SHP77 treated with DMSO at 0.1 percent for 48 hours (cell line): Measurements from ENCODE around the gene ATAD3B.
"Not testable (repeated sequence)": the region's sequence is repeated elsewhere in the genome, so short reads cannot be mapped to it uniquely, and the experiment has no call there.

Experiments used
- DNase-seq: peaks from one replicate; lab custom pipeline; 2025; lab: John Stamatoyannopoulos, UW

Gene ATAD3B

DNA sequence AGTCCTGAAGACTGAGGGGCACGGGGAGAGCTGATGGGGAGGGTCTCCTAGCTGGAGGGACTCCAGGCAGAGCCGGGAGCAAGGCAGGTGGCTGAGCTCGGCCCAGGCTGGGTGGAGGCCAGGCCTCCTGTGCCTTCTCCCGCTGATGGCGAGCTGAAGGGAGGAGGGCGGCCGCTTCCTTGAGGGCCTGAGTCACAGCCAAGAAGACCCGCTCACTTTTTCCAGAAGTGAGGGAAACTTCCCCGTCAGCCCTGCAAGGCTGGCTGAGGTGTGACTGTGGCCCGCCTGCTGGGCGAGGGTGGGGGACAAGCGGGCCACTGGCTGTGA, 37.8 kb upstream of the ATAD3B start:
- no peak for DNase-seq

- DNase-seq: no peak
These were observed 37.3 kb upstream of the ATAD3B start for GRCh38 chr1:1434131-1434823.

- DNase-seq: no peak
These were observed 36.8 kb upstream of the ATAD3B start for GRCh38 chr1:1434824-1435105.

DNA sequence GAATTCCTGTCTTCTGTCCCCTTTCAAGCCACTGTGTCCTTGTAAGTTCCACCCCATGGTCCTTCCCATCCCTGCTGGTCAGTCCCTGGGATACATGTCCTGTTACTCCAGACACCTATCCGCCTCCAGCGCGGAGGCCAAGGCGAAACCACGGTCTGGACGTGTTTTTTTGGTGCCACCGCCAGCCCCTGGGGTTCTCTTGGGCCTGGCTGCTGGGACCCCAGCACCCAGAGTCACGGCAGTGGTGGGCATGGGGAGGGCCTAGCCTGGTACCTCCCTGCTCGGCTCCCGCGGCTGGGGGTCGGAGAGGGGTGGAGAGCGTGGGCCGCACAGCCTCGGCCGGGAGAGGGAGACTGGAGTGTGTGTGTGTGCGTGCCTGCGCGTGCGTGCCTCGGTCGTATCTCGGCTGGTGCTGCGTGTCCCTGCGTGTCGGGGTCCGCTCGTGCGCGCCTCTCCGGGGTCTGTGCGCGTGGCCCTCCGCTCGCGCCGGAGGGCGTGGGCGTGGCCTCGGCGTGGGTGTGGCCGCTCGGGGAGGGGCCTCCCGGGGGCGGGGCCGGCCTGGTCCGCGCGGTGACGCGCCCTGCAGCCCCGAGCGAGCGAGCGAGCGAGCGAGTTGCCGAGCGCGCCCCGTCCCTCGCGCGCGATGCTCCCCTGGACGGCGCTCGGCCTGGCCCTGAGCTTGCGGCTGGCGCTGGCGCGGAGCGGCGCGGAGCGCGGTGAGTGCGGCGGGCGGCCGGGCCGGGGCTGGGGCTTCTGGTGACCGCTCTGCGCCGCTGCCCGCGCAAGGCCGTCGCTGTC, 36.3 kb upstream of the ATAD3B start, which contains the start of gene VWA1:
TSS of gene VWA1 (plus strand) at position 585 of the 798 bp plus-strand sequence. CDS start at position 644, 59 bp downstream.
- DNase-seq: no peak

DNA sequence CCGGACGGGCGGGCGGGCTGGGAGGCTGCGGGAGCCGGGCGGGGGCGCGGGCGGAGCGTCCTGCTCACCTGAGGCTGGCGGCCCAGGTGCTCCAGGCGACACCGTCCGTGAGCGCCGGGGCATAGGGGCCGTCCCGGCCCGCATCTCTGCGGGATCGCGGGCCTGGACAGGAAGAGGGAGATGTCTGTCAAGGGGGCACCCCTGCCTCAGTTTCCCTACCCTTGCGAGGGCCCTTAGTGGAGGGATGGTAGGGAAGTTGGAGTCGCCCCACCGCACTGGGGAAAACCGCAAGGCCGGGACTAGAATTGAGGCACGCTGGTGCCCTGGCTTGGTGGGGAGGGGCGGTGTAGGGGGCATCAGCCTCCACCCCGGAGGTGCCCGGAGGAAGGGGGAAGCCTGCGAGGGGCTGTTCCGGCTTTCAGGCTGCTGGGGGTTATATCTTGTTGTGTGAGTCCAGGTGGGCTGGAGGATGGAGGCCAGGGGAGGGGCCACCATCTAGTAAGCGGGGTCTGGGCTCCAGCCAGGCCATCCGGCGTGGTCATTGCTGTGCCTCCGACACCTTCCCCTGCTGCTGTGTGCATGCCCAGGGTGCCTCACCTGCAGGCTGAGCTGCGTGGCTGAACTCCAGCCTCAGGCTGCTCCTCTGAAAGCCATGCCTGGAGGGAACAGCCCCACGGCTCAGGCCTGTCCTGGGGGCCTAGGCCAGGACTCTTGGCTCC, 35.5 kb upstream of the ATAD3B start:
- no peak for DNase-seq

DNA sequence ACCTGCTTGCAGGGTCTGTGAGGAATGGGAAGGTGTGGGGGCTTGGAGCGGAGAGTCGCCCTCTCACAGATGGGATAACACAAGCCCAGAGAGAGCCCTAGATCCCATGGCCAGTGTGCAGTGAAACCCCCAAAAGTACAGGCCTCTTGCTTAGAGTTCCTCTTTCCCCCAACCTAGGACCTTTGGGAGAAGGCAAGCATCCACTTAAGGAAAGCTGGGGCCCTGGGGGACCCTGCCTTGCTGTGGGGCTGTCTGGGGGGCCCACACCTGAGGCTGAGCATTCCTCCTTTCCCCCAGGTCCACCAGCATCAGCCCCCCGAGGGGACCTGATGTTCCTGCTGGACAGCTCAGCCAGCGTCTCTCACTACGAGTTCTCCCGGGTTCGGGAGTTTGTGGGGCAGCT, 34.9 kb upstream of the ATAD3B start:
- no peak for DNase-seq

DNA sequence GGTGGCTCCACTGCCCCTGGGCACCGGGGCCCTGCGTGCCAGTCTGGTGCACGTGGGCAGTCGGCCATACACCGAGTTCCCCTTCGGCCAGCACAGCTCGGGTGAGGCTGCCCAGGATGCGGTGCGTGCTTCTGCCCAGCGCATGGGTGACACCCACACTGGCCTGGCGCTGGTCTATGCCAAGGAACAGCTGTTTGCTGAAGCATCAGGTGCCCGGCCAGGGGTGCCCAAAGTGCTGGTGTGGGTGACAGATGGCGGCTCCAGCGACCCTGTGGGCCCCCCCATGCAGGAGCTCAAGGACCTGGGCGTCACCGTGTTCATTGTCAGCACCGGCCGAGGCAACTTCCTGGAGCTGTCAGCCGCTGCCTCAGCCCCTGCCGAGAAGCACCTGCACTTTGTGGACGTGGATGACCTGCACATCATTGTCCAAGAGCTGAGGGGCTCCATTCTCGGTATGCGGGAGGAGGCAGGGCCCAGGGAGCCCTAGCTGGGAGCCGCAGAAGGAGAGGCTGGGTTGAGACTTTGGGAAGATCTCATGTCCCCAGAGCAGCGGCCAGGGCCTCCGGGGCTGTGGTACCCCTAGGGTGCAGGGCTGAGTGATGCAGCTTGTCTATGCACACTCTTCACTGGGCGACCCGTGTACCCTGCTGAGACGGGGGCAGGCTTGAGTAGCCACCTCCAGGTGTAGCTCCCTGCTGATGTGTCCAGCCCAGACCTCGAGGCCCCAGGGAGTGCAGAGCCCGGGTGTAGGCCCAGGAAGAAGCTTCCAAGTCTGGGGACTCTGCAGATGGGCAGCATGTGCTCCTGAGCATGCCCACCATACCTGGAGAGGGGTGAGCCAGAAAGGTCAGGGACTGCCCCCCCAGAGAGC, 34.3 kb upstream of the ATAD3B start:
- no peak for DNase-seq

DNA sequence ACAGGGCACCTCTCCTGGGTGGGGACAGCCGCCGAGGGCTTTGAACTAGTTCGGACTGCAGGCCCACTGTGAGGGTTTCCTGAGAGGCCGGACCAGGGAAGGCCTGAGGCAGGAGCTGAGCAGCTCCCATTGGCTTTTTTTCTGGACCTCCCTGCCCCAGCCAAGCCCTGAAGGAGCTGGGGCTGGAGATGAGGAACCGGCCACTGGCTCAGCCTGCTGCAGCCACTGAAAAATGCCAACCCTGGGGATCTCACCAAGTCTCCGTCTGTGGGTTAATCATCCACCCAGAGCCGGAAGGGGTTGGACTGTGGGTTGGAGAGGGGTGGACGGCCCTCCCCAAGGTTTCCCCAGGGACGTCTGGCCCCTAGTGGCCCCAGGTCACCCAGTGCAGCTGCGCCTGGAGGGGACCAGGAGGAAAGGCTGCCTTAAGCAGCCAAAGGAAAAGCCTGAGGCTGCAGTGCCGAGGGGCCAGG, 33.6 kb upstream of the ATAD3B start:
- DNase-seq: no peak

DNA sequence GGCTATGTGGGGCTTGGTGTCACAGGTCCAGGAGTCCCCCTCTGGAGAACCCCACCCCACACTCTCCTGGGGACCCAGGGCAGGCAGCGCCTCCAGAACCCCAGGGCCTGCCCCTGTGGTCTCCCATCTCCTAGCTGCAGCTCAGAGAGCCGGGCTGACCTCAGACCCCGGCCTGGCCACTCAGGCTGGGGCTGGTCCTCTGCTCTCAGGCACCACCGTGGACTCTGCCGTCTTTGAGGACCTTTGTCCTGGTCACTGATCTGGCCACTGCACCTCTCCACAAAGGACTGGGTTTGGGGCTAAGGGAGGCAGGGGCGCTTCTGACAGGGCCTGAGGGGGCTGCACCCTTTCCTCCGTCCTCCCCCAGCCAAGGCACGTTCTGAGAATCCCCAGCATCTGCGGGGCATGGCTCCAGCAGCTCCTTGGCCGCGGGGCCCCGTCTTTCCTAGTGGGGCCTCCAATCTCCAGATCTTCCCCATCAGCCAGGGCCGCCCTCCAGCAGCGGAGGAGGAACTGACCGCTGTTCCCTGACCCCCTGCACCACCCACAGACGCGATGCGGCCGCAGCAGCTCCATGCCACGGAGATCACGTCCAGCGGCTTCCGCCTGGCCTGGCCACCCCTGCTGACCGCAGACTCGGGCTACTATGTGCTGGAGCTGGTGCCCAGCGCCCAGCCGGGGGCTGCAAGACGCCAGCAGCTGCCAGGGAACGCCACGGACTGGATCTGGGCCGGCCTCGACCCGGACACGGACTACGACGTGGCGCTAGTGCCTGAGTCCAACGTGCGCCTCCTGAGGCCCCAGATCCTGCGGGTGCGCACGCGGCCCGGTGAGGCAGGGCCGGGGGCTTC, 32.8 kb upstream of the ATAD3B start:
- DNase-seq: no peak

- DNase-seq: no peak
These were observed 31.9 kb upstream of the ATAD3B start for GRCh38 chr1:1439546-1440261.

- DNase-seq: no peak
These were observed 31.1 kb upstream of the ATAD3B start for GRCh38 chr1:1440262-1441001.

GRCh38 chr1:1441002-1441888, 30.3 kb upstream of the ATAD3B start:
- DNase-seq: no peak

DNA sequence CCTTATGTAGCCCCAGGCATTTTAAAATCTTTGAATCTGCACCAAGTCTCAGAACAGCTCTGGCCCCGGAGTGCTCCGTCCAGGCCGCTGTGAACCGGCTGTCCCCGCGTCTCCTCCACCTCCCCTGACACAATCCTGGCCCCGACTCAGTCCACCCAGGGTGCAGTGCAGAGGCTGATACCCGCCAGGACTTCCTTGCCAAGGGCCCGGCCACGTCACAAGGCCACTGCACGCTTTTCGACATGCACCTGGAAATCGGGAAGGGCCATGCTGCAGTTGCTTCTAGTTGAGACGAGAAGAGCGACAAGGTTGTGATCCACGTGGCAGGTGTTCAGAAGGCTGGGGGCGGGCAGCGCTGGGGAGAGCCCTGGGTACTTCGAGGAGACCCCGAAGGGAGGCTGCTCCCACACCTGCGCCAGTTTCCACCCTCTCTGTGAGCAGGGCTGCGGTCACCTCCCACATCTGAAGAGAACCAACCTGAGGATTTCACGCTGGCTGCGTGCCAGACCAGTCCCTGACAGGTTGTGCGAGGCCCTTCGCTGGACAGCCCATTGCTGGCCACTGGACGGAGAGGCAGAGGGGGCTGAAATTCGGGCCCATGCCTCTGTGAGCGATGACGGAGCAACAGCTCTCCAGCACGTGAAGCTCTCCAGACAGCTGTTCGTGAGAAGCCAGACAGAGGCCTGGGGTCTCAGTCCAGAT, 29.3 kb upstream of the ATAD3B start:
- no peak for DNase-seq

DNA sequence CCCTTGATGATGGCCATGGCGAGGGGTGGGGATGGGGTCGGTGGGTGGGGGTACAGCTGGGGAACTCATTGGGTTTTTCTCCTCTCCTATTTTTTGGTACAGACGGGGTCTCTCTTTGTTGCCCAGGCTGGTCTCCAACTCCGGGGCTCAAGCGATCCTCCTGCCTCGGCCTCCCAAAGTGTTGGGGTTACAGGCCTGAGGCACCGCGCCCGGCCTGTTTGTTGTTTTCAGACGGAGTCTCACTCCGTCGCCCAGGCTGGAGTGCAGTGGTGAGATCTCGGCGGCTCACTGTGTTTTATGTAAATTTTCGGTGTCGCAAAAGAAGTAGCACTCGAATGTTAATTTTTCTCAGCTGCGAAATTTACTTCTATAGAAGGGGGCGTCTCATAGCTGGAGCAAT, 24.9 kb upstream of the ATAD3B start:
- not testable (repeated sequence) for DNase-seq

DNA sequence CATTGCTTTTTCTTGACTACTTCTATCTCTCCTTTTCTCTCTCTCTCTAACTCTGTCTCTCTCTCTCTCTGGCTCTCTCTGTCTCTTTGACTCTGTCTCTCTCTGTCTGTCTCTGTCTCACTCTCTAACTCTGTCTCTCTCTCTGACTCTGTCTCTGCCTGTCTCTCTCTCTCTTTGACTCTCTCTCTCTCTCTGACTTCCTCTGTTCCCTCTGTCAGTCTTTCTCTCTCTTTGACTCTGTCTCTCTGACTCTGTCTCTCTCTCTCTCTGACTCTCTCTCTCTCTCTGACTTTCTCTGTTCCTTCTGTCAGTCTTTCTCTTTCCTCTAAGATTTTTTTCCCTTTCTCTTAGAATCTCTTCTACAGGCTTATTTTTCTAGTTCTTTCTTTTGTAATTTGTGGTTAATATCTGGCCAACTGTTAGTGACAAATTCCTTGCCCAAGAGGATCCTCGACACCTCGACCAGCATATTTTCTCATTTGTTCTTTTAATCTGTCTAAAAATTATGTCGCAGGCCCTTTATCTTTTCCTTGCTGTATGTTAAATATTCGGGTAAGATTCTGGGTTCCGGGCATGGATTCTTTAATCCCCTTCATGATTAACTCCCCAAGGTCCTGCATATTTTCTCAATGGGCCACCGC, 22.3 kb upstream of the ATAD3B start, which contains the start of gene ATAD3C:
TSS of gene ATAD3C (plus strand) at position 591 of the 641 bp plus-strand sequence. CDS start 995 bp downstream, outside the sequence.
- no peak for DNase-seq

GRCh38 chr1:1450616-1451015, 20.9 kb upstream of the ATAD3B start:
- not testable (repeated sequence) for DNase-seq

DNA sequence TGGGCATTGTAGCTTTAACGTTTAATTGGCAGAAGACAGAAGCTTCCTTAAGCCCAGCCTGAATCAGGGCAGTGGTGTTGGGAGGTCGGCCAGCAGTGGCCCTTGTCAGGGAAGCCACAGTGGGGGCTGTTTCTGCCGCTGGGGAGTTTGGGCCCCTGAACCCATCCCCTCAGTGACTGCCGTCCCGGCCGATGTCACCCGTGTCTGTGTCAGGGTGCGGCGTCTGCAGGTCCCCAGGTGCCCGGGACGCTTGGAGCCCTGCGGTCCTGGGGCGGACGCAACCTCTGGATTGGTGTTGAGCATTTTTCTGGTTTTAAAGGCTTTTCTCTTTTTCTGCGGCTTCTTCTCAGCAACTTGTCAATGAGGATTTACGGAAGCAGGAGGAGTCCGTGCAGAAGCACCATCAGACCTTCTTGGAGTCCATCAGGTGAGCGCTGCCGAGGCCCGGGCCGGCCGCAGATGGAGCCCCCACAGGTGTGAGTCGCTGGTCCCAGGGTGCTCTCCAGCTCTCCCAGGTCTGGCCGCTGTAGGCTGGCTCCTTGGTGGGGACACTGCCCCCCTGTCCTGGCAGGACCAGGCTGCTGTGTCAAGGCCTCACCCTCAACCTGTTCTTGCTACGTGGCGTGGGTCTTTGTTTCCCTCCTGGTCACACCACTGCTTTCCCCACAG, 19.7 kb upstream of the ATAD3B start:
- DNase-seq: no peak
